OCI-M2 (cell line): ENCODE data around the gene UPF3A.
"Not testable (repeated sequence)": the region's sequence is repeated elsewhere in the genome, so short reads cannot be mapped to it uniquely, and the experiment has no call there.

ENCODE experiments used
- DNase-seq: peaks from one replicate; lab custom pipeline; 2025; ENCODE audit not compliant: unreplicated experiment; lab: John Stamatoyannopoulos, UW

Gene UPF3A

GRCh38 chr13:114281351-114282040, at the start of gene UPF3A:
Gene UPF3A, plus strand, starts transcription at chr13:114281601. Its CDS starts 39 bp downstream, at chr13:114281640.
- no peak for DNase-seq

GRCh38 chr13:114231886-114232285, 49.5 kb upstream of the UPF3A start:
- DNase-seq: no peak

GRCh38 chr13:114234266-114234644, 47.1 kb upstream of the UPF3A start:
- no peak for DNase-seq

GRCh38 chr13:114234645-114235421, 46.6 kb upstream of the UPF3A start, which contains the start of gene CDC16:
Gene CDC16, plus strand, starts transcription at chr13:114234897. Its CDS starts 188 bp downstream, at chr13:114235085.
- peak; percentile 22 for DNase-seq

GRCh38 chr13:114235697-114236096, 45.7 kb upstream of the UPF3A start:
- DNase-seq: no peak

GRCh38 chr13:114236227-114236626, 45.2 kb upstream of the UPF3A start:
- no peak for DNase-seq

GRCh38 chr13:114237415-114238112, 43.8 kb upstream of the UPF3A start:
- DNase-seq: no peak

GRCh38 chr13:114241918-114242317, 39.5 kb upstream of the UPF3A start:
- DNase-seq: no peak

GRCh38 chr13:114243971-114244370, 37.4 kb upstream of the UPF3A start:
- no peak for DNase-seq

GRCh38 chr13:114244637-114245036, 36.8 kb upstream of the UPF3A start:
- DNase-seq: no peak

- DNase-seq: no peak
Measured at GRCh38 chr13:114248011-114248410, 33.4 kb upstream of the UPF3A start.

GRCh38 chr13:114249077-114249476, 32.3 kb upstream of the UPF3A start:
- DNase-seq: no peak

GRCh38 chr13:114251639-114252440, 29.6 kb upstream of the UPF3A start:
- not testable (repeated sequence) for DNase-seq

- no peak for DNase-seq
Measured at GRCh38 chr13:114256547-114256946, 24.9 kb upstream of the UPF3A start.

- no peak for DNase-seq
Measured at GRCh38 chr13:114257014-114257413, 24.4 kb upstream of the UPF3A start.

- DNase-seq: no peak
Measured at GRCh38 chr13:114258589-114258988, 22.8 kb upstream of the UPF3A start.

- no peak for DNase-seq
Measured at GRCh38 chr13:114259374-114259773, 22.0 kb upstream of the UPF3A start.

- no peak for DNase-seq
Measured at GRCh38 chr13:114259974-114260373, 21.4 kb upstream of the UPF3A start.

- no peak for DNase-seq
Measured at GRCh38 chr13:114260814-114261213, 20.6 kb upstream of the UPF3A start.

- no peak for DNase-seq
Measured at GRCh38 chr13:114261328-114261965, 20.0 kb upstream of the UPF3A start.
